Endodermal cell (in vitro differentiated cells): ENCODE data around the gene MAJIN. TPM values are rescaled to one million over a fixed set of nuclear protein-coding genes. Genes with fewer than 3 reads are reported as not detected.

ENCODE experiments used
- DNase-seq: peaks from one replicate; pipeline ENCODE4 v3.0.0-alpha.2; 2017
- H3K27ac ChIP-seq: 2 replicates; pipeline ENCODE4 v1.5.1; 2013; ENCODE audit warnings: mild to moderate bottlenecking, low read depth, low read length, moderate library complexity
- H3K27me3 ChIP-seq: 2 replicates; pipeline ENCODE4 v1.6.1; 2013; ENCODE audit warnings: mild to moderate bottlenecking, low read length, moderate library complexity; ENCODE audit not compliant: insufficient read depth, control insufficient read depth, poor library complexity, severe bottlenecking
- H3K36me3 ChIP-seq: 2 replicates; pipeline ENCODE4 v1.7.0; 2013; ENCODE audit warnings: mild to moderate bottlenecking, low read length, moderate library complexity; ENCODE audit not compliant: control insufficient read depth, insufficient read depth
- H3K4me1 ChIP-seq: one replicate; pipeline ENCODE4 v1.7.0; 2013; ENCODE audit warnings: low read length; ENCODE audit not compliant: control insufficient read depth, insufficient read depth
- H3K4me3 ChIP-seq: 2 replicates; pipeline ENCODE4 v1.5.1; 2013; ENCODE audit warnings: mild to moderate bottlenecking, low read length, moderate library complexity
- H3K9ac ChIP-seq: 2 replicates; pipeline ENCODE4 v1.6.1; 2013; ENCODE audit warnings: mild to moderate bottlenecking, low read length, moderate library complexity; ENCODE audit not compliant: poor library complexity, severe bottlenecking; ENCODE audit errors: extremely low read depth
- H3K9me3 ChIP-seq: 2 replicates; pipeline ENCODE4 v1.6.1; 2013; ENCODE audit warnings: mild to moderate bottlenecking, low read length, moderate library complexity; ENCODE audit not compliant: control insufficient read depth
- H3K27ac Mint-ChIP-seq: 2 replicates; pipeline ENCODE4 v1.8.0; 2020; ENCODE audit warnings: mixed read lengths
- H3K27me3 Mint-ChIP-seq: 2 replicates; pipeline ENCODE4 v1.8.0; 2021; ENCODE audit warnings: mild to moderate bottlenecking, mixed read lengths; ENCODE audit not compliant: insufficient read depth
- H3K36me3 Mint-ChIP-seq: 2 replicates; pipeline ENCODE4 v1.8.0; 2020; ENCODE audit warnings: low read depth, mixed read lengths
- H3K4me1 Mint-ChIP-seq: 2 replicates; pipeline ENCODE4 v1.8.0; 2020; ENCODE audit warnings: mixed read lengths
- H3K4me3 Mint-ChIP-seq: 2 replicates; pipeline ENCODE4 v1.8.0; 2020; ENCODE audit warnings: mild to moderate bottlenecking, moderate library complexity, mixed read lengths
- H3K9me3 Mint-ChIP-seq: 2 replicates; pipeline ENCODE4 v1.8.0; 2020; ENCODE audit warnings: mild to moderate bottlenecking, mixed read lengths
- WGBS, 2 experiments: methylation state at CpG; one replicate each; pipeline versions ENCODE4 v1.1.5 to v1.1.7; 2013; ENCODE audit warnings: missing lambda C conversion rate in 2 of 2, mixed read lengths in 1 of 2; ENCODE audit not compliant: insufficient coverage in 1 of 2, insufficient read length in 1 of 2; 5-methylcytosine and 5-hydroxymethylcytosine counted together
- total RNA-seq, 2 donors: library from RNA; stranded (reverse); fragmentation: NEBNext Ultra II Directional in 1 of 2; extraction: Animal tissue kit (Norgen Biotek cat#: 25700) in 1 of 2; gene quantifications; 2 replicates in 1 of 2; 3 replicates in 1 of 2; pipeline ENCODE4 v1.2.1, GENCODE V29; 2021
- TF ChIP-seq, protein P1 (sequence below): fragments of 200-600 bp; sonication (generic); conservative IDR thresholded peaks from 2 replicates; pipeline ENCODE4 v1.5.0; 2021; ENCODE audit warnings: antibody characterized with exemption, mild to moderate bottlenecking

Gene MAJIN
- total RNA-seq, 2 donors from 2014 or later, result not detected

DNA sequence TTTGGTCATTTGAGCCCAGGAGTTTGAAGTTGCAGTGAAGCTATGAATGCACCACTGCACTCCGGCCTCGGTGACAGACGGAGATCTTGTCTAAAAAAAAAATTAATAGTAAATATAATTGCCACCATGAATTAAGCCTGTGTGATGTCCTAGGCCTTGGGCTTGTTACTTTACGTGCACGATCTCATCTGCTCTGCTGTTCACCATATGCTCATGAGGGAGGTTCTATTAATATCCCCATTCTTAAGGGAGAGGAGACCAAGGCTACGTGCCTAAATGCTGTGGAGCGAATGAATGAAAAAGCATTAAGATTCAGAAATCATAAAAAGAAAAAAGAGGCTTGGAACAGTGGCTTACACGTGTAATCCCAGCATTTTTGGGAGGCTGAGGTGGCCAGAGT lies 52.3 kb downstream of the MAJIN start:
- Histone ChIP-seq H3K4me3 (no peak overlapping the region), H3K4me1 (peaks cover 9% of the 10 kb centered on the region), H3K9me3 (no peaks in the 10 kb centered on the region), H3K27ac (no peak overlapping the region), H3K36me3 (no peaks in the 10 kb centered on the region), H3K27me3 (peaks cover 53% of the 10 kb centered on the region), H3K9ac (no peak overlapping the region)
- H3K27ac Mint-ChIP-seq, result no peak overlapping the region
- 94 to 97% methylated on average over 4 to 7 of the region's 8 CpGs for WGBS, 2 experiments
- H3K36me3 Mint-ChIP-seq, result no peaks in the 10 kb centered on the region
- H3K4me1 Mint-ChIP-seq, result peaks cover 22% of the 10 kb centered on the region
- peaks cover 44% of the 10 kb centered on the region for H3K27me3 Mint-ChIP-seq
- no peaks in the 10 kb centered on the region for H3K9me3 Mint-ChIP-seq
- TF ChIP-seq, protein P1, sequence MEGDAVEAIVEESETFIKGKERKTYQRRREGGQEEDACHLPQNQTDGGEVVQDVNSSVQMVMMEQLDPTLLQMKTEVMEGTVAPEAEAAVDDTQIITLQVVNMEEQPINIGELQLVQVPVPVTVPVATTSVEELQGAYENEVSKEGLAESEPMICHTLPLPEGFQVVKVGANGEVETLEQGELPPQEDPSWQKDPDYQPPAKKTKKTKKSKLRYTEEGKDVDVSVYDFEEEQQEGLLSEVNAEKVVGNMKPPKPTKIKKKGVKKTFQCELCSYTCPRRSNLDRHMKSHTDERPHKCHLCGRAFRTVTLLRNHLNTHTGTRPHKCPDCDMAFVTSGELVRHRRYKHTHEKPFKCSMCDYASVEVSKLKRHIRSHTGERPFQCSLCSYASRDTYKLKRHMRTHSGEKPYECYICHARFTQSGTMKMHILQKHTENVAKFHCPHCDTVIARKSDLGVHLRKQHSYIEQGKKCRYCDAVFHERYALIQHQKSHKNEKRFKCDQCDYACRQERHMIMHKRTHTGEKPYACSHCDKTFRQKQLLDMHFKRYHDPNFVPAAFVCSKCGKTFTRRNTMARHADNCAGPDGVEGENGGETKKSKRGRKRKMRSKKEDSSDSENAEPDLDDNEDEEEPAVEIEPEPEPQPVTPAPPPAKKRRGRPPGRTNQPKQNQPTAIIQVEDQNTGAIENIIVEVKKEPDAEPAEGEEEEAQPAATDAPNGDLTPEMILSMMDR, result no peak
- no peak for DNase-seq
- no peak overlapping the region for H3K4me3 Mint-ChIP-seq

DNA sequence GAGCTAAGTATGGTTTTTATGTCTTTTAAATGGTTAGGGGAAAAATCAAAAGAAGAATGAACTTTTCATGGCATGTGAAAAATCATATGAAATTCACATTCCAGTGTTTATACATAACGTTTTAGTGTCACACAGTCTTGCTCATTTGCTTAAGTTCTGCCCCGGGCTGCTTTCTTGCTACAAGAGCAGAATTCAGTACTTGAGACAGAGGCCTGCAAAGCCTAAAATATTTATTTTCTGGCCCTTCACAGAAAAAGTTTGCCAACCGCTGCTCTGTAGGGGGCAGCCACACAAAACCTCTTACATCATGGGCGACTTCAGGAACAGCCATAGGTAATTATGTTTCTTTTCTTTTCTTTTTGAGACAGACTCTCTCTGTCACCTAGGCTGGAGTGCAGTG lies 53.9 kb downstream of the MAJIN start:
- 50 to 53% methylated on average over 4 of the region's 4 CpGs for WGBS, 2 experiments
- no peak for DNase-seq
- Mint-ChIP-seq H3K9me3 (no peaks in the 10 kb centered on the region), H3K4me3 (peak overlapping the region; percentile 79), H3K4me1 (peaks cover 18% of the 10 kb centered on the region), H3K27me3 (peaks cover 42% of the 10 kb centered on the region), H3K36me3 (peaks cover 4% of the 10 kb centered on the region), H3K27ac (peak overlapping the region; percentile 90)
- Histone ChIP-seq H3K27ac (no peak overlapping the region), H3K36me3 (peaks cover under 1% of the 10 kb centered on the region), H3K9me3 (no peaks in the 10 kb centered on the region), H3K4me3 (peak overlapping the region; percentile 73), H3K9ac (no peak overlapping the region), H3K4me1 (peaks cover 9% of the 10 kb centered on the region), H3K27me3 (peaks cover 46% of the 10 kb centered on the region)
- TF ChIP-seq, protein P1, result no peak

DNA sequence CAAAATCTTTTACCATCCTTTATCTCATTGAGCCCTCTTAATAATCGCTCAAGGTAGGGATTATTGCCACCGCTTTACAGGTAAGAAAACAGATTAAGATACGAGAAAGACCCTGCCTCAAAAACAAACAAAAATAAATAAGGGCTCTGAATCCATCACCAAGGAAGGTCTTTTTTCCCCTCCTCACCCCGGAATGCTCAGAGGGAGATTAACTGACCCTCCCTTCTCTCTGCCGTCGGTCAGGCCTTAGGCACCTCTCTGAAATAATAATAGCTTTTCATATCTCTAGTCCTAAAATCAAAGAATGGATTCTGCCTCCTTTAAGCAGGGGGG lies 54.3 kb downstream of the MAJIN start:
- Histone ChIP-seq H3K4me3 (peak overlapping the region; percentile 73), H3K9ac (no peak overlapping the region), H3K4me1 (peaks cover 9% of the 10 kb centered on the region), H3K27me3 (peaks cover 43% of the 10 kb centered on the region), H3K36me3 (peaks cover 4% of the 10 kb centered on the region), H3K27ac (peak overlapping the region; percentile 10), H3K9me3 (no peaks in the 10 kb centered on the region)
- Mint-ChIP-seq H3K4me1 (peaks cover 18% of the 10 kb centered on the region), H3K27ac (peak overlapping the region; percentile 90), H3K4me3 (peak overlapping the region; percentile 79), H3K27me3 (peaks cover 40% of the 10 kb centered on the region), H3K36me3 (peaks cover 4% of the 10 kb centered on the region), H3K9me3 (no peaks in the 10 kb centered on the region)
- no peak for DNase-seq
- TF ChIP-seq, protein P1, result no peak
- 4 to 7% methylated on average over 6 of the region's 6 CpGs for WGBS, 2 experiments
